Neural cell (in vitro differentiated cells): Measurements from ENCODE around the gene LGALS14. TPM values are rescaled to one million over a fixed set of nuclear protein-coding genes. Genes with fewer than 3 reads are reported as not detected.
"Not testable (repeated sequence)": the region's sequence is repeated elsewhere in the genome, so short reads cannot be mapped to it uniquely, and the experiment has no call there.

Experiments
- H2AFZ ChIP-seq: fragments of 200-600, 300-800 bp; sonication (generic), shearing (Covaris generic); 2 replicates; pipeline ENCODE4 v1.6.0; 2014; ENCODE audit warnings: low read depth, mild to moderate bottlenecking, antibody characterized with exemption, low read length, moderate library complexity
- H3F3A ChIP-seq: fragments of 200-600 bp; shearing (Covaris generic); 2 replicates; pipeline ENCODE4 v1.6.1; 2016; ENCODE audit warnings: mild to moderate bottlenecking, moderate library complexity, mixed read lengths, antibody characterized with exemption, low read length; ENCODE audit not compliant: insufficient read depth, poor library complexity, severe bottlenecking
- H3K27ac ChIP-seq: fragments of 200-600, 300-800 bp; sonication (generic), shearing (Covaris generic); 2 replicates; pipeline ENCODE4 v1.5.1; 2014; ENCODE audit warnings: mild to moderate bottlenecking, low read length, moderate library complexity
- H3K27me3 ChIP-seq: fragments of 300-800, 200-600 bp; sonication (generic), shearing (Covaris generic); 2 replicates; pipeline ENCODE4 v1.6.0; 2014; ENCODE audit warnings: mild to moderate bottlenecking, low read depth, low read length, moderate library complexity; ENCODE audit not compliant: insufficient read depth
- H3K36me3 ChIP-seq: fragments of 300-800, 200-600 bp; sonication (generic), shearing (Covaris generic); 2 replicates; pipeline ENCODE4 v1.5.1; 2014; ENCODE audit warnings: mild to moderate bottlenecking, antibody characterized with exemption, low read length, moderate library complexity; ENCODE audit not compliant: insufficient read depth
- H3K4me2 ChIP-seq: fragments of 300-800, 200-600 bp; sonication (generic), shearing (Covaris generic); 2 replicates; pipeline ENCODE4 v1.6.0; 2014; ENCODE audit warnings: mild to moderate bottlenecking, low read length
- H3K4me3 ChIP-seq: fragments of 300-800, 200-600 bp; sonication (generic), shearing (Covaris generic); 2 replicates; pipeline ENCODE4 v1.5.1; 2014; ENCODE audit warnings: mild to moderate bottlenecking, low read length, moderate library complexity
- H3K79me2 ChIP-seq: fragments of 200-600 bp; shearing (Covaris generic); replicated peaks from 2 replicates; pipeline ENCODE4 v1.6.0; 2014; ENCODE audit warnings: mild to moderate bottlenecking, low read length, moderate library complexity; ENCODE audit not compliant: insufficient read depth
- H3K9ac ChIP-seq: fragments of 300-800, 200-600 bp; sonication (generic), shearing (Covaris generic); 2 replicates; pipeline ENCODE4 v1.6.1; 2016; ENCODE audit warnings: mild to moderate bottlenecking, low read length, mixed read lengths
- H3K9me2 ChIP-seq: fragments of 200-600 bp; shearing (Covaris generic); 2 replicates; pipeline ENCODE4 v1.6.1; 2016; ENCODE audit warnings: mild to moderate bottlenecking, low read length, mixed read lengths; ENCODE audit not compliant: insufficient read depth
- H3K9me3 ChIP-seq: fragments of 200-600, 300-800 bp; sonication (generic), shearing (Covaris generic); 2 replicates; pipeline ENCODE4 v1.6.1; 2016; ENCODE audit warnings: mild to moderate bottlenecking, mixed run types, low read length, moderate library complexity, mixed read lengths
- H4K20me1 ChIP-seq: fragments of 200-600 bp; shearing (Covaris generic); 2 replicates; pipeline ENCODE4 v1.6.1; 2016; ENCODE audit warnings: mild to moderate bottlenecking, mixed run types; ENCODE audit not compliant: insufficient read depth
- EP300 ChIP-seq: fragments of 450-650 bp; conservative IDR thresholded peaks from 2 replicates; pipeline ENCODE4 v1.6.1; 2014; ENCODE audit warnings: antibody characterized with exemption, mild to moderate bottlenecking, moderate library complexity; ENCODE audit not compliant: poor library complexity, severe bottlenecking
- EZH2 ChIP-seq: fragments of 200-600, 300-800 bp; shearing (Covaris generic), sonication (generic); IDR thresholded peaks from 2 replicates; pipeline ENCODE4 v1.6.1; 2014; ENCODE audit warnings: antibody characterized with exemption, low read length, borderline replicate concordance, mild to moderate bottlenecking; ENCODE audit not compliant: insufficient read depth, poor library complexity, severe bottlenecking
- MXI1 ChIP-seq: fragments of 450-650 bp; conservative IDR thresholded peaks from 2 replicates; pipeline ENCODE4 v1.6.1; 2014; ENCODE audit warnings: antibody characterized with exemption, mild to moderate bottlenecking; ENCODE audit not compliant: poor library complexity, severe bottlenecking
- POLR2AphosphoS5 ChIP-seq: IDR thresholded peaks from 2 replicates; pipeline ENCODE4 v1.6.1; 2012
- RAD21 ChIP-seq: fragments of 450-650 bp; conservative IDR thresholded peaks from 2 replicates; pipeline ENCODE4 v1.6.1; 2014; ENCODE audit warnings: antibody characterized with exemption, mild to moderate bottlenecking, moderate library complexity
- REST ChIP-seq: IDR thresholded peaks from 2 replicates; pipeline ENCODE4 v1.6.1; 2012; ENCODE audit warnings: borderline replicate concordance
- SMC3 ChIP-seq: fragments of 450-650 bp; conservative IDR thresholded peaks from 2 replicates; pipeline ENCODE4 v1.6.1; 2014; ENCODE audit warnings: antibody characterized with exemption, mild to moderate bottlenecking, moderate library complexity; ENCODE audit not compliant: poor library complexity
- TAF1 ChIP-seq: IDR thresholded peaks from 2 replicates; pipeline ENCODE4 v1.6.1; 2012; ENCODE audit warnings: low read depth
- polyA plus RNA-seq: library from polyadenylated mRNA; depleted of rRNA; stranded (reverse); fragments of >200 nt; gene quantifications from 2 replicates; pipeline ENCODE4 v1.2.3, GENCODE V29; 2014
- TF ChIP-seq, protein P1 (sequence below): fragments of 450-650 bp; IDR thresholded peaks from 2 replicates; pipeline ENCODE4 v1.5.1; 2014; ENCODE audit warnings: antibody characterized with exemption, mild to moderate bottlenecking, moderate library complexity; ENCODE audit not compliant: poor library complexity, severe bottlenecking

LGALS14 gene
- polyA plus RNA-seq, 1 donor from 2014 or later = 0.53 TPM

DNA sequence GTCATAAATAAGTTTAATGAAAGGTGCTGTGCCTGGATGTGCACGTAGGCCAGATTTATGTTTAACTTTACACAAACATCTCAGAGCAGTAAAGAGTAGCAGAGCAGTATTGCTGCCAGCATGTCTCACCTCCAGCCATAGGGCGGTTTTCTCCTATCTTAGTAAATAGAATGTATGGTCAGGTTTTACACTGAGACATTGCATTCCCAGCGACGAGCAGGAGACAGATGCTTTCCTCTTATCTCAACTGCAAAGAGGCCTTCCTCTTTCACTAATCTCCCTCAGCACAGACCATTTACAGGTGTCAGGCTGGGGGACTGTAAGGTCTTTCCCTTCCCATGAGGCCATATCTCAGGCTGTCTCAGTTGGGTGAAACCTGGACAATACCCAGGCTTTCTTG lies 15.6 kb upstream of the LGALS14 start:
- H4K20me1 ChIP-seq, H3K79me2 ChIP-seq, H3F3A ChIP-seq, H3K9me2 ChIP-seq, H3K9ac ChIP-seq, H2AFZ ChIP-seq, H3K36me3 ChIP-seq, H3K27me3 ChIP-seq, H3K4me3 ChIP-seq, H3K4me2 ChIP-seq, H3K27ac ChIP-seq, H3K9me3 ChIP-seq: not testable (repeated sequence)

GRCh38 chr19:39692166-39692565 lies 12.1 kb upstream of the LGALS14 start:
- TF ChIP-seq SMC3 (no peak), EP300 (no peak), POLR2AphosphoS5 (no peak), TAF1 (no peak), REST (no peak), RAD21 (no peak), MXI1 (no peak), EZH2 (no peak)
- TF ChIP-seq, protein P1, sequence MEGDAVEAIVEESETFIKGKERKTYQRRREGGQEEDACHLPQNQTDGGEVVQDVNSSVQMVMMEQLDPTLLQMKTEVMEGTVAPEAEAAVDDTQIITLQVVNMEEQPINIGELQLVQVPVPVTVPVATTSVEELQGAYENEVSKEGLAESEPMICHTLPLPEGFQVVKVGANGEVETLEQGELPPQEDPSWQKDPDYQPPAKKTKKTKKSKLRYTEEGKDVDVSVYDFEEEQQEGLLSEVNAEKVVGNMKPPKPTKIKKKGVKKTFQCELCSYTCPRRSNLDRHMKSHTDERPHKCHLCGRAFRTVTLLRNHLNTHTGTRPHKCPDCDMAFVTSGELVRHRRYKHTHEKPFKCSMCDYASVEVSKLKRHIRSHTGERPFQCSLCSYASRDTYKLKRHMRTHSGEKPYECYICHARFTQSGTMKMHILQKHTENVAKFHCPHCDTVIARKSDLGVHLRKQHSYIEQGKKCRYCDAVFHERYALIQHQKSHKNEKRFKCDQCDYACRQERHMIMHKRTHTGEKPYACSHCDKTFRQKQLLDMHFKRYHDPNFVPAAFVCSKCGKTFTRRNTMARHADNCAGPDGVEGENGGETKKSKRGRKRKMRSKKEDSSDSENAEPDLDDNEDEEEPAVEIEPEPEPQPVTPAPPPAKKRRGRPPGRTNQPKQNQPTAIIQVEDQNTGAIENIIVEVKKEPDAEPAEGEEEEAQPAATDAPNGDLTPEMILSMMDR = no peak
- Histone ChIP-seq H3F3A (no peaks in the 10 kb centered on the region), H3K27ac (no peak overlapping the region), H3K9me3 (no peaks in the 10 kb centered on the region), H3K79me2 (no peaks in the 10 kb centered on the region), H2AFZ (no peak overlapping the region), H3K4me3 (no peak overlapping the region), H4K20me1 (no peaks in the 10 kb centered on the region), H3K9me2 (no peaks in the 10 kb centered on the region), H3K36me3 (no peaks in the 10 kb centered on the region), H3K4me2 (no peak overlapping the region), H3K27me3 (no peaks in the 10 kb centered on the region), H3K9ac (no peak overlapping the region)

DNA sequence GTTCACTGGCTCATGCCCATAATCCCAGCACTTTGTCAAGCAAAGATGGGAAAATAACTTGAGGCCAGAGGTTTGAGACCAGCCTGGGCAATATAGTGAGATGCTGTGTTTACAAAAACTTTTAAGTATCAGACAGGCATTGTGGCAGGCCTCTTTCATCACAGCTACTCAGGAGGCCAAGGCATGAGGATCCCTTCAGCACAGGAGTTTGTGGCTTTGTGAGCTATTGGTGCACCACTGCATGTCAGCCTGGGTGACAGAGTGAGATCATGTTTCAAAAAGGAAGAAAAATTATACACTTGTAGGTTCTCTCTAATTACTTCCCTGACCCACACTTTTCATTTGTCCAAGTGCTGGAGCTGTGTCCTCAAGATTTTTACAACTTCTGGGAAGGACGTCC lies 11.5 kb upstream of the LGALS14 start:
- Histone ChIP-seq H3K27ac (no peak overlapping the region), H3K4me3 (no peak overlapping the region), H3K4me2 (no peak overlapping the region), H3K9me3 (no peaks in the 10 kb centered on the region), H3K27me3 (no peaks in the 10 kb centered on the region), H3K36me3 (no peaks in the 10 kb centered on the region), H4K20me1 (no peaks in the 10 kb centered on the region), H3F3A (no peaks in the 10 kb centered on the region), H3K9me2 (no peaks in the 10 kb centered on the region), H2AFZ (no peak overlapping the region), H3K79me2 (no peaks in the 10 kb centered on the region), H3K9ac (no peak overlapping the region)
- no peak for TF ChIP-seq EP300
- TF ChIP-seq, protein P1 = no peak
- no peak for TF ChIP-seq RAD21
- no peak for TF ChIP-seq MXI1
- TF ChIP-seq REST = no peak
- TF ChIP-seq SMC3 = no peak
